Measurements from ENCODE around the gene MPRIP. TPM values are rescaled to one million over a fixed set of nuclear protein-coding genes. Genes with fewer than 3 reads are reported as not detected.

Gene MPRIP
- total RNA-seq, 1 donor from 2014 or later: 275 TPM

DNA sequence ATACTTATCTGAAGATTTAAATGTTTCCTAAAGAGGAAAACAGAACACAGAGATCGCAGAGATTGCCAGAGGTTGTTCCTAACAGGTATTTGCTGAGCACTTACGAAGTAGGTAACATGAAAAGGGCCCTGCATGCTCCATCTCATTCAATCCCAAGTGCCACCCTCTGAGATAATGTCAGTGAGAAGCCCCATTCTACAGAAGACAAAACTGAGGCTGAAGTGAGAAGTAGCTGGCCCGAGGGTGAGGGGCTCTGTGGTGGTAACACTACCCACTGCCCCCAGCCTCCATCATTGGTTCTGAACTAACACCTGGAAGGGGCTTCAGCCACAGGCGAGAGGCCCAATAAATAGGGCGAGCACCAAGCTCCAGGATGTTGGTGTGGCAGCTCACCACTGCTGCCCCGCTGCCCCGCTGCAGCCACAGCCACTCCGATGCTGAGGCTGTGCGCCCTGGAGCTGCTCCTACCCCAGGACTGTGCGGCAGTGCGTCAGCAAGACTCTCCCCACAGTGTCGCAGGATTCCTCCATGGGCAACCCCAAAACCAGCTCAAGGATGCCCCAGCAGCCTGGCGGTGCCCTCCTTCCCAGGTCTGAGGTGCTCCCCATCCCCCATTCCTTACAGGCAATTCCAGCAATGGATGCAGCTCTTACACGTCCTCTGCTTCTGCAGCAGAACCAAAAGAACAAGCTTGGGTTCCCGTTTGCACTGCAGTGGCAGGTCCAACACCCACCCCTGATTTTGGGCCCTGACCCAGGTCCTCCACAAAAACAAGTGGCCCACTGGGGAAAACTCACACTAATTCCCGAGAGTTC is 184.4 kb downstream of the MPRIP start:
- H3K9me3 Mint-ChIP-seq: no peaks in the 10 kb centered on the region
- H3K27ac Mint-ChIP-seq: no peak overlapping the region
- H3K4me1 Mint-ChIP-seq (ENCODE audit: unreplicated experiment): no peaks in the 10 kb centered on the region
- no peaks in the 10 kb centered on the region for H3K27me3 Mint-ChIP-seq
- peaks cover 14% of the 10 kb centered on the region for H3K36me3 Mint-ChIP-seq
- TF ChIP-seq, protein P1, sequence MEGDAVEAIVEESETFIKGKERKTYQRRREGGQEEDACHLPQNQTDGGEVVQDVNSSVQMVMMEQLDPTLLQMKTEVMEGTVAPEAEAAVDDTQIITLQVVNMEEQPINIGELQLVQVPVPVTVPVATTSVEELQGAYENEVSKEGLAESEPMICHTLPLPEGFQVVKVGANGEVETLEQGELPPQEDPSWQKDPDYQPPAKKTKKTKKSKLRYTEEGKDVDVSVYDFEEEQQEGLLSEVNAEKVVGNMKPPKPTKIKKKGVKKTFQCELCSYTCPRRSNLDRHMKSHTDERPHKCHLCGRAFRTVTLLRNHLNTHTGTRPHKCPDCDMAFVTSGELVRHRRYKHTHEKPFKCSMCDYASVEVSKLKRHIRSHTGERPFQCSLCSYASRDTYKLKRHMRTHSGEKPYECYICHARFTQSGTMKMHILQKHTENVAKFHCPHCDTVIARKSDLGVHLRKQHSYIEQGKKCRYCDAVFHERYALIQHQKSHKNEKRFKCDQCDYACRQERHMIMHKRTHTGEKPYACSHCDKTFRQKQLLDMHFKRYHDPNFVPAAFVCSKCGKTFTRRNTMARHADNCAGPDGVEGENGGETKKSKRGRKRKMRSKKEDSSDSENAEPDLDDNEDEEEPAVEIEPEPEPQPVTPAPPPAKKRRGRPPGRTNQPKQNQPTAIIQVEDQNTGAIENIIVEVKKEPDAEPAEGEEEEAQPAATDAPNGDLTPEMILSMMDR (conservative IDR thresholded peaks at IDR 0.05): no peak
- H3K4me3 Mint-ChIP-seq: no peak overlapping the region
- DNase-seq (ENCODE audit: extremely low spot score, unreplicated experiment): no peak

DNA sequence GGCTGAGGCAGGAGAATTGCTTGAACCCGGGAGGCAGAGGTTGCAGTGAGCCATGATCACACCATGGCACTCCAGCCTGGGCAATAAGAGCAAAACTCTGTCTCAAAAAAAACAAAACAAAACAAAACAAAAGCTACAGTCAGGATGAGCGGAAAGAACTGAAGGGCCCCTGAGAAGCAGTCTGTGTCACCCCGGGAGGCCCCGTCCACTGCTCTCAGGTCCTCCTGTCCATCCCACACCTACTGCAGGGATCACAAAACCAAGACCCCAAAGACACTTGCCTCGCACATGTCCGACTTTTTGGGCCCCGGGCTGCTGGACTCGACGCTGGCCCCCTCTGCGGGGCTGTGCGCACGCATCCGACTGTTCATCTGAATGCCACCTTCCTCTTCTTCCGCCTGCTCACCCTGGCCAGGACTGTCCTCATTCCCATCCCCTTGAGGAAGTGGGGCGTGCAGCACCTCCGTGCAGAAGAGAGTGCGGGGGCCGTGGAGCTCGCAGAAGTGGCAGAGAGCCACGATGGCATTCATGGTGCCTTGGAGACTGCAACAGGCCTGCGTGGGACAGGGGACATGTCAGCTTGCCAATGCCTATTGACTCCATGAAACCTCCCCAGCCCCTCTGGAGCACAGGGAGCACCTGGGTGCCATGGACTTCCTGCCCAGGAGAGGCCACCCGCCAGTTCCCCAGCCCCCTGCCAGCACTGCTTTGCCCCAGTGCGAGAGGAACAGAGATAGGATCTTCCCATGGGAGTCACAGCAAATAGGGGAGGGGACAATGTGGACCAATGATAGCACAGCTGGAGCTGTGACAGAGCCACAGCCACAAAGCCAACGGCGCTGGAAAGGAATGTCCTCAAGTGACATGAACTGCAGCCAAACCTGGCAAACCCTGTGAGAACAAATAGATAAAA is 185.6 kb downstream of the MPRIP start:
- H3K27me3 Mint-ChIP-seq: no peaks in the 10 kb centered on the region
- no peak overlapping the region for H3K4me3 Mint-ChIP-seq
- DNase-seq (ENCODE audit: extremely low spot score, unreplicated experiment): no peak
- H3K27ac Mint-ChIP-seq: no peak overlapping the region
- peaks cover 10% of the 10 kb centered on the region for H3K36me3 Mint-ChIP-seq
- TF ChIP-seq, protein P1 (conservative IDR thresholded peaks at IDR 0.05): no peak
- no peaks in the 10 kb centered on the region for H3K4me1 Mint-ChIP-seq (ENCODE audit: unreplicated experiment)
- H3K9me3 Mint-ChIP-seq: no peaks in the 10 kb centered on the region

DNA sequence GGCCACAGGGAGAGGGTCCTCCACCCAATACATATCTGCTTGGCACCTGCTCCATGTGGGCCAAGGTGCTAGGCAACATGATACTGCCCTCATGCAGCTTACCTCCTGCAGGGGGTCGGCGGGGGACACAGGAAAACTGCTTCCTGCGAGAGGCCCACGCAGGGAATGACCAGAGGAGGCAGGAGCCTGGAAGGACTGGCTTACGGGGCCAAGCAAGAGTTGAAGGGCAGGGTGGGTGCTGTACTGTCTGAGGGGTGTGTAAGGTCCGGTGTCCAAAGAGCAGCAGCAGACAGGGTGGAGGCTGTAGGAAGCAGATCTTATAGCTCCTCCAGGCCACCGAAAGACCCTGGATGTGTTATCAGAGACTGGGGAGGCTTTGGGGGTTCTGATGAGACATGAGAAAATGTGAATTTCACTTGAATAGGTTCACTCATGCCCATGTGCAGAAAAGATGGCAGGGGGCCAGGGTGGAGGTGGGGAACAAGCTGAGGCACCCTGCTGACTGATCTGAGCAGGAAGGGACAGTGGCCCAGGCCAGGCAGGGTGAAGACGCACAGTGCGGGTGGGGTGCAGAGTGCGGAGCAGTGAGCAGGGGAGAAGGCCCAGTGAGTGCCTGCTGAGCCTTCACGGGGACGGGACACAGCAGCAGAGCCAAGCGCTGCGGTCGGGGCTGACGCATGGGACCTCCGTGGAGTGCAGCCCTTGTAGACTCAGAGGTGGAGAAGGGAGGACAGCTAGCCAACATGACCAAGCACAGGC is 186.4 kb downstream of the MPRIP start:
- H3K36me3 Mint-ChIP-seq: peaks cover 10% of the 10 kb centered on the region
- H3K9me3 Mint-ChIP-seq: no peaks in the 10 kb centered on the region
- H3K4me3 Mint-ChIP-seq: no peak overlapping the region
- DNase-seq (ENCODE audit: extremely low spot score, unreplicated experiment): no peak
- H3K4me1 Mint-ChIP-seq (ENCODE audit: unreplicated experiment): no peaks in the 10 kb centered on the region
- TF ChIP-seq, protein P1 (conservative IDR thresholded peaks at IDR 0.05): no peak
- H3K27me3 Mint-ChIP-seq: no peaks in the 10 kb centered on the region
- H3K27ac Mint-ChIP-seq: no peak overlapping the region

DNA sequence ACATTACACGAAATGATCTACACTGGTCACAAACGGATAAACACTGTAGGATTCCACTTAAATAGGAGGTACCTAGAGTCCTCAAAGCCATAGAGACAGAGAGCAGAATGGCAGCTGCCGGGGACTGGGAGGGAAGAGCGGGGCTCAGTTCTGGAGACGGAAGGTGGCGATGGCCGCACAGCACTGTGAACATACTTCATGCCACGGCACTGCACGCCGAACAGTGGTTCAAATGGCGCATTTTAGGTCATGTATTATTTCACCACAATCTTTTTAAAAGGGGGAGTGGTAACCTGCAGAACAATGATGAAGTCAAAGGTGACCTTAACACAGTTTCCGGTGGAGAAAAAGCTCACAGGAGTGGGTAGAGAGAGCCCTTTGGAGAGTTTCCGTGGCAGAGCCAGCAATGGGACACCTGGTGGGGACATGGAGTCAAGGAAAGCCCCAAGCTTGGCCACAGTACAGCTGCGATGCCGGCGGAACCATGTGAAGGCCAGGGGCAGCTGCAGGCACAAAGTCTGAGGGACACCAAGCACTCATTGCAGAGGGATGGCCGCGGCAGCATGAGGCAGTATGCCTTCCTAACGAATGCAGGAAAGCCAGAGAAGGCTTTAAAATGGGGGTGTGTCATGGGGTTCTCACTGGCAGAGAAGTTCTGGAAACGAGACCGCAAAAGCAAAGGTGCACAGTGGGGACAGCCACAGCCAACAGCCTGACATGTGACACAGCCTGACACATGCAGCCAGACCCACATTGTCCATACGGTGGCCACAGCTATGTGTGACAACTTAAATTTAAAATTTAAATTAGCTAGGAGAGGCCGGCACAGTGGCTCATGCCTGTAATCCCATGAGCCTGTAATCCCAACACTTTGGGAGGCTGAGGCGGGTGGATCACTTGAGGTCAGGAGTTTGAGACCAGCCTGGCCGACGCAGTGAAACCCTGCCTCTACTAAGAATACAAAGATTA is 187.4 kb downstream of the MPRIP start:
- Mint-ChIP-seq H3K27ac (no peak overlapping the region), H3K4me1 (ENCODE audit: unreplicated experiment) (no peaks in the 10 kb centered on the region), H3K27me3 (no peaks in the 10 kb centered on the region), H3K36me3 (peaks cover 10% of the 10 kb centered on the region), H3K9me3 (no peaks in the 10 kb centered on the region), H3K4me3 (no peak overlapping the region)
- no peak for DNase-seq (ENCODE audit: extremely low spot score, unreplicated experiment)
- TF ChIP-seq, protein P1 (conservative IDR thresholded peaks at IDR 0.05): no peak

Measured in type B pancreatic cell (in vitro differentiated cells).